GM18907 (cell line): Measurements from ENCODE around the gene DRAP1.

Source experiments
- ATAC-seq: cut with Tn5 transposase; IDR thresholded peaks from one replicate; pipeline ENCODE4 v1.9.1; 2021; ENCODE audit warnings: mild to moderate bottlenecking, moderate library complexity; ENCODE audit not compliant: unreplicated experiment

DRAP1 gene

DNA sequence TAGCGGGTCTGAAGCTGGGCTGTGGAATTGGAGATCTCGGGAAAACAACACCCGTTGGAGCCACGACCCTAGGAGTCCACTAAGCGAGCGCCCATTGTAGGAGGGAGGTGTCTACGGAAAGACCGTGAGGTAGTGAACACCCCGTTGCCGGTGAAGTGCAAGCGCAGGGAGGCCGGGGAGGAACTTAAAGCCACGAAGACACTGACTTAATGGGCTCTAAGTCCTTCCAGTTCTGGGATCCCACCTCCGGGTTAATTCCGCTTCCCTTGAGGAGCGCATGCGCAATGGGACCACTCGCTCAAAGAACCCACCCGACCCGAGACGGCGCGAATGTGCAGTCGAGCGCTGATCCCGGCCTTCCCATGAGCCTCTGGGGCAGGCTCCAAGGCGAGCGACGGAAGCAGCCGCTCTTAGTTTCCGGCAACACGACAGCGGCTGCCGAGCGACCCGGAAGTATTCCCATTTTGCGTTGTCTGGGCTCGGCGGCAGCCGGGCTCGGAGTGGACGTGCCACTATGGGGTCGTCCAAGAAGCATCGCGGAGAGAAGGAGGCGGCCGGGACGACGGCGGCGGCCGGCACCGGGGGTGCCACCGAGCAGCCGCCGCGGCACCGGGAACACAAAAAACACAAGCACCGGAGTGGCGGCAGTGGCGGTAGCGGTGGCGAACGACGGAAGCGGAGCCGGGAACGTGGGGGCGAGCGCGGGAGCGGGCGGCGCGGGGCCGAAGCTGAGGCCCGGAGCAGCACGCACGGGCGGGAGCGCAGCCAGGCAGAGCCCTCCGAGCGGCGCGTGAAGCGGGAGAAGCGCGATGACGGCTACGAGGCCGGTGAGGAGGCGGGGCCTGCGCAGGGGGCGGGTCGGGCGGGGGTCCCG lies 42.3 kb downstream of the DRAP1 start, which contains the start of gene SART1:
SART1 (plus strand) TSS at position 468 of the 874 bp plus-strand sequence; CDS start at position 515, 47 bp downstream.
- peak; percentile 84 for ATAC-seq

DNA sequence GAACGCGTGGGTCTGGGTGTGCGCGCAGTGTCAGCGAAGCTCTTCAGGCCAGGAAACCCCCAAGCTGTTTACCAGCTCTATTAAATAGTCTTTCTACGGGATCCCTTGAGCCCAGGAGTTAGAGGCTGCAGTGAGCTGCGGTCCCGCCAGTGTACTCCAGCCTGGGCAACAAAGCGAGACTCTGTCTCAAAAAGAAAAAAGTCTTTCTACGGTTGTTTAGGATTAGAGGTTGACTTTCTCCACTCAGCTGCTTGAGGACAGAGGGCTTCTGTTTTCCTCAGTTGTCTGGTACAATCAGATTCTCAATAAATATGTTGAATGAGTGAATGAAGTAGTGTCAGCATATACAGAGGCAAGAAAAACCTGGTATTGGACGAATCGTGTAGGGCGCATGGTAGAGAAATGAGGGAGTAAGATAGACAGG lies 42.9 kb downstream of the DRAP1 start:
- no peak for ATAC-seq

DNA sequence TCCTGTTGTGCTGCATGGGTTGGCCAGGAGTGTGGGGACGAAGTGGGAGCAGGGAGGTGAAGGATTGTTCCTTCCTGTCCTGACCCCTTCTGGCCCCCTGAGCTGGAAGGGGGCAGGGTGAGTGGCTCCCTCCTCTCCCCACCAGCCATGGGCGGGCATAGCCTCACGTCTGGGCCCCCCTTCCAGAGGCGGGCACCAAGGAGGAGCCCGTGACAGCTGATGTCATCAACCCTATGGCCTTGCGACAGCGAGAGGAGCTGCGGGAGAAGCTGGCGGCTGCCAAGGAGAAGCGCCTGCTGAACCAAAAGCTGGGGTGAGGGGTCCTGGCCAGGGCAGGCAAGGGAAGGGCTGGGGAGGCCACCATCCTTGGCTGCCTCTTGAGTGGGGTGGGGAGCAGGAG lies 45.7 kb downstream of the DRAP1 start:
- ATAC-seq = no peak

DNA sequence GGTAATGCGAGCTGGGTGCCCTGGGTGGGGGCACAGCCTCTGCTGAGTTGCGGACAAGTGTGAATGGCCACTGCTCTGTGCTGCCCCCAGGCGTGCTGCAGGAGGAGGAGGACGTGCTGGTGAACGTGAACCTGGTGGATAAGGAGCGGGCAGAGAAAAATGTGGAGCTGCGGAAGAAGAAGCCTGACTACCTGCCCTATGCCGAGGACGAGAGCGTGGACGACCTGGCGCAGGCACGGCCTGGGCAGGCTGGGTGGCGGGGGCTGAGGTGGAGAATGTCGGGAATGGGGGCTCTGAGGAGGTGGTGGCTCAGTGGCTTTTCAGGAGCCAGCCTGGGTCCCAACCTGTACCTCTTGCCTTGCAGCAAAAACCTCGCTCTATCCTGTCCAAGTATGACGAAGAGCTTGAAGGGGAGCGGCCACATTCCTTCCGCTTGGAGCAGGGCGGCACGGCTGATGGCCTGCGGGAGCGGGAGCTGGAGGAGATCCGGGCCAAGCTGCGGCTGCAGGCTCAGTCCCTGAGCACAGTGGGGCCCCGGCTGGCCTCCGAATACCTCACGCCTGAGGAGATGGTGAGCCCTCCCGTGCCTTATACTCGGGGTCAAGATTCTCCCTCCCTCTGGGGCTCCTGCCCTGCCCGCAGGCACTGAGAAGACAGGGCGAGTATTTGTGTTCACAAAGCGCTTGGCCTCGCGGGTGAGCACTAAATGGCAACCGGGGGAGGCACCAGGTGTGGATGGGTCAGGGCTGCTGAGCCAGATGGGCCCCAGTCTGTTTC lies 46.9 kb downstream of the DRAP1 start:
- ATAC-seq = no peak

DNA sequence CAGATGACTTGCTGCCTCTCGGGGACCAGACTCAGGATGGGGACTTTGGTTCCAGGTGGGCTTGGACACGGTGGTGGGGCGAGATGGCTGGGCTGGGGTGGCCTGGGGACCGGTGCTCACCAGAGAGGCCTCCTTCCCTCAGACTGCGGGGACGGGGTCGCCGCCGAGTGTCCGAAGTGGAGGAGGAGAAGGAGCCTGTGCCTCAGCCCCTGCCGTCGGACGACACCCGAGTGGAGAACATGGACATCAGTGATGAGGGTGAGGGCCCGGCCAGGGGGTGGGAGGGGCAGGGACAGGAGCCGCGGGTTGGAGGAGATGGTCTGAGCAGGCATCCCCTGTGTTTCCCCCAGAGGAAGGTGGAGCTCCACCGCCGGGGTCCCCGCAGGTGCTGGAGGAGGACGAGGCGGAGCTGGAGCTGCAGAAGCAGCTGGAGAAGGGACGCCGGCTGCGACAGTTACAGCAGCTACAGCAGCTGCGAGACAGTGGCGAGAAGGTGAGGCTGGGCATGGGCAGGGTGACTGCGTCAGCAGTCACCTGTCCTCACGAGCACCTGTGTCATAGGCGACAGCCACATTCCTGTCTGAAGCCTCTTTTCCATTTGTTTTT lies 48.2 kb downstream of the DRAP1 start:
- no peak for ATAC-seq

DNA sequence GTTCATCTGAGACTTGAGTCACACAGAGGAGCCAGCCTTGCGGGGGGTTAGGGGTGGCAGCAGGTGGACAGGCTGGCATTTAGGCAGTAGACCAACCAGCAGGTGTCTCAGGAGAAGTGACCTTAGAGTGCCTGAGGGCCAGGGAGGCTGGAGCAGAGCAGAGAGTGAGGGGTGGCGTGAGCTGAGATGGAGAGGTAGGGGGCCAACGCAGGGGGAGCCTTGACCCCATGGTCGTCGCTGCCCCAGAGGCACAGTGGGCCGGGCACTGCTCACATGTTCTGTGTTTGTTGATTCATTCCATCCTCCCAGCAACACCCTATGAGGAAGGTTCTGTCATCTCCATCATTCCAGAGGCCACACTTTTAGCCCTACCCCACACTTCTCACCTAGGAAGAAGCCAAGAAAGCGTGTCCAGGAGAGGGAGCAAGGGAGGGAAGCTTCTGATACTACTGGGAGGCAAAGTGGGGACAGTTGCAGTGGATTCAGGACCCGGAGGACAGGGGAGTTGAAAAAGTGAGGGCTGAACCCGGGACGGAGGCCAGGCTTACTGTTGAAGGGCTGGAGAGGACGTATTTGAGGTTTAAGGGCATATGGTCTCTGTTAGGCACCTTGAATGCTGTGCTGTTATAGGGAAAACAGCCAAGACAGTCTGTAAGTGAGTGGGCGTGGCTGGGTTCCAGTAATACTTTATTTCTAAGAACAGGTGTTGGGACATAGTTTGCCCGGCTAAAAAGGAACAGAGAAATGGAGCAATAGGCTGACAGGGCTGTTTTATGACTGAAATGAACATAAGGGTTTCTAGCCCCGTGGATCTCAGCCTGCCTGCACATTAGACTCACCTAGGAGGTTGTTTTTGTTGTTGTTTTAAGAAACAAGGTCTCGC lies 49.6 kb downstream of the DRAP1 start:
- no peak for ATAC-seq
